Ovary (tissue), 3 donors: ENCODE data around the gene PRSS21.

Experiments
- CTCF ChIP-seq, 3 donors: fragments of 450-650 bp in 2 of 3; fragments of 200-600 bp in 1 of 3; IDR thresholded peaks; one replicate each; pipeline versions ENCODE4 v1.5.1 to v1.8.0; 2016 to 2022; ENCODE audit warnings: antibody characterized with exemption in 3 of 3, mild to moderate bottlenecking in 1 of 3
- EP300 ChIP-seq: sonication (generic); formaldehyde crosslinking; IDR thresholded peaks from one replicate; pipeline ENCODE4 v1.6.1; 2017; ENCODE audit warnings: antibody characterized with exemption
- POLR2A ChIP-seq: fragments of 450-650 bp; IDR thresholded peaks from one replicate; pipeline ENCODE4 v1.6.1; 2017; ENCODE audit warnings: antibody characterized with exemption, mild to moderate bottlenecking, moderate library complexity
- donor health status: DM: no; HTN: no; CAD: no.

DNA sequence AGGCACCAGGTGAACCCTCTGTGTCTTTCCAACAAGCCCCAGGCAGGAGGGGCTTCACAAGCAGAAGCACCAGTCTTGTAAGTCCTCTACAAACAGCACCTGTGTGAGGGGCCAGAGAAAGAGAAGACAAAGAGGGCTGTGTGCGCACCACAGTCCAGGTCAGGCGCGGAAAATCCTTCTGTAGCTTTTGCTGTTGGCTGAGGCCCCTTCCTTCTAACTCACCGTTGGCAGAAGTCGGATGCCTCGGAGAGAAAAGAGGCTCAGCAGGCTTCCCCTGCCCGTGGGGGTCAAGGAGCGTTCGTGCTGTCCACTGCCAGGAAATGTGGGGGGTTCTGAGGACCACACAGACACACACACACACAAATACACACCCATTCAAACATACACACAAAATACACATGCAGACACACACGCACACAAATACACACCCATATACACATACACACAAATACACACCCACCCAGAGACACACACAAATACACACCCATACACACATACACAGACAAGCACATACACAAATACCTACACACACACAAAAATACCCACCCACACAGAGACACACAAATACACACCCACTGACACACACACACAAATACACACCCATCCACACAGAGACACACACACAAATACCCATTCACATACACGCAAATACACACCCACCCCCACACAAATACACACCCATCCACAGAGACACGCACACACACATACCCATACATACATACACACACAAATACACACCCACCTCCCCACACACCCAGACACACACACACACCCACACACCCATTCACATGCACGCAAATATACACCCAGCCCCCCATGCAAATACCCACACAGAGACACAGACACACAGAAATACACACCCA lies 19.8 kb downstream of the PRSS21 start:
- TF ChIP-seq POLR2A (no peak), CTCF (IDR thresholded peaks at IDR 0.05) (no peak), EP300 (no peak)
